Camera-type eye (tissue), 1 donor: ENCODE results near the gene PLCB4. TPM values are rescaled to one million over a fixed set of nuclear protein-coding genes. Genes with fewer than 3 reads are reported as not detected.

Experiments used
- total RNA-seq: library from RNA; depleted of rRNA; stranded (reverse); fragments of >200 nt; gene quantifications from one replicate; pipeline ENCODE4 v1.2.3, GENCODE V29; 2014

The PLCB4 gene
- 73.8 TPM for total RNA-seq

DNA sequence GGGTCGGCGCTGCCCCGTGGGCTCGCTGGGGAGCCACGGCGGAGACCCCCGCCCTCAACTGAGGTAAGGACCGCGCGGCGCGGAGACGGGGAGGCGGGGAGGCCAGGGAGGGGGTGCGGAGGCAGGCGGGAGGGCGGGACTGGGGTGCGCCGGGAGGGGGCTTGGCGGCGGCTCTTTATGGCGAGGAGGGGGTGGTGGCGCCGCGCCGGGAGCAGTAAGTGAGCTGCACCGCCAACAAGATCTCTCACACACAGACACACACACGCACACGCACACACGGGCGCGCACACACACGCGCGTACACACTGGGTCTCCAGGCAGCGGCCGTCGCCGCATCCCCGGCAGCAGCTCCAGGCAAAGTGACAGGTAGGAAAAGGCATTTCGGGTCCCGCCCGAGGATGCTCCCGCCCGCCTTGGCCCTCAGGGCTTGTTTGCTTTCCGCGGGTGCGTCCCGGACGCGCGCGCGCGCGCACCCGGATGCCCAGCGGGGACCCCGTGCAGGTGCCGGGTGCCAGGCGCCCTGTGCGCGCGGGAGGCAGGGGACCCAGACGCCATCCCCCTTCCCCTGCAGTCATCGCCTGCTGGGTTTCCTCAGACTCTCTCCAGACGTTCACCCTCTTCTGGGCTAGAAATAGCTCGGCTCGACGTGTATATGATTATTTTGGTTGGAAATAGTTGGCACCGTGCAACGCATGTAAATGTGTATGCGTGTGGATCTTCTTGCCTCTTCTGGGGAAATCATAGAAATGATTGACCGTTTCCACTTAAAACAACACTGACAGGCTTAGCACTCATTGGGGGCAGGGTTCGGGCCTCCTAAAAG, at the start of gene PLCB4:
PLCB4 (plus strand) TSS at position 247 of the 823 bp plus-strand sequence. CDS start 238,728 bp downstream, outside the sequence.

DNA sequence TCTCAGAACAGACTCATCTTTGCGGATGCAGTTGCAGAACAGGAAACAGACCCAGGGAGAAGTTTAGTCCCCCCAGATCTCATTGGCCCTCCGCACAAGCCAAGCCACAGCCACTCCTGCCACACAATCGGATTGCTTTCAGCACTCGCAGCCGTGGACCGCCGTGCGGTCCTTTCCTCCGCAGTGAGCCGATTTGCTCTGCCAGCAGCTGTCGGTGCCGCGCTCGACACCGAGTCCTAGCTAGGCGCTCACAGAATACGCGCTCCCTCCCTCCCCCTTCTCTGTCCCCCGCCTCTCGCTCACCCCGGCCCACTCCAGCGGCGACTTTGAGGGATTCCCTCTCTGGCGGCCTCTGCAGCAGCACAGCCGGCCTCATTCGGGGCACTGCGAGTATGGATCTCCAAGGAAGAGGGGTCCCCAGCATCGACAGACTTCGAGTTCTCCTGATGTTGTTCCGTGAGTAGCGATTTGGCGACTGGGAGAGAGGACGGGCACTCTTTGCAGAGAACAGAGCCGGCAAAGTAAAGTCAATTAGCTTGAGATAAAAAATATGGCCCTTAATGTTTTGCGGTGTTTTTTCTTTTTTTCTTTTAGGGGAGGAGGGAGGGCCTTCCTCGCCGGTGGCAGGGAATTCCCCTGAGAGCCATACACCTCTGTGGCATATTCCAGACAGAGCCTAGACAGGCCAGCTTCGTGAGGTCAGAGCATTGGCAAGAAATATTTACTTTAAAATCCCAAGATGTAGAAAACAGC, 445.8 kb downstream of the PLCB4 start, which contains the start of gene LAMP5:
LAMP5 (plus strand) TSS at position 130 of the 753 bp plus-strand sequence; CDS start at position 393, 263 bp downstream.

